Activated T-cell treated with anti-CD3 and anti-CD28 coated beads for 4 hours (primary cell): ENCODE results near the gene PRKG1.

Source experiments
- DNase-seq: peaks from one replicate; pipeline ENCODE4 v3.0.0-alpha.2; 2020

Gene PRKG1

GRCh38 chr10:52256832-52257691 lies 1182.8 kb downstream of the PRKG1 start:
- DNase-seq: no peak

GRCh38 chr10:52257692-52258075 lies 1183.4 kb downstream of the PRKG1 start:
- DNase-seq: no peak

- DNase-seq: no peak
Measured at GRCh38 chr10:52258799-52259425, 1184.6 kb downstream of the PRKG1 start.

GRCh38 chr10:52259426-52259812 lies 1185.1 kb downstream of the PRKG1 start:
- DNase-seq: no peak

GRCh38 chr10:52261362-52261761 lies 1187.1 kb downstream of the PRKG1 start:
- DNase-seq: no peak

- DNase-seq: no peak
Measured at GRCh38 chr10:52265131-52265926, 1191.0 kb downstream of the PRKG1 start.

- no peak for DNase-seq
Measured at GRCh38 chr10:52266858-52267257, 1192.6 kb downstream of the PRKG1 start.

- no peak for DNase-seq
Measured at GRCh38 chr10:52268790-52269189, 1194.5 kb downstream of the PRKG1 start.

- no peak for DNase-seq
Measured at GRCh38 chr10:52269233-52269632, 1194.9 kb downstream of the PRKG1 start.

GRCh38 chr10:52276163-52276562 lies 1201.9 kb downstream of the PRKG1 start:
- DNase-seq: no peak

GRCh38 chr10:52276986-52277385 lies 1202.7 kb downstream of the PRKG1 start:
- no peak for DNase-seq

GRCh38 chr10:52279546-52279945 lies 1205.3 kb downstream of the PRKG1 start:
- DNase-seq: no peak

- DNase-seq: no peak
Measured at GRCh38 chr10:52280051-52280450, 1205.8 kb downstream of the PRKG1 start.

GRCh38 chr10:52283174-52283573 lies 1208.9 kb downstream of the PRKG1 start:
- DNase-seq: no peak

- DNase-seq: no peak
Measured at GRCh38 chr10:52284416-52285013, 1210.2 kb downstream of the PRKG1 start.

GRCh38 chr10:52287866-52288265 lies 1213.6 kb downstream of the PRKG1 start:
- DNase-seq: no peak

GRCh38 chr10:52297747-52298146 lies 1223.5 kb downstream of the PRKG1 start:
- DNase-seq: no peak

- DNase-seq: no peak
Measured at GRCh38 chr10:52300599-52301277, 1226.5 kb downstream of the PRKG1 start.

- no peak for DNase-seq
Measured at GRCh38 chr10:52308251-52309031, 1234.2 kb downstream of the PRKG1 start.

- no peak for DNase-seq
Measured at GRCh38 chr10:52312942-52313255, 1238.6 kb downstream of the PRKG1 start.

- DNase-seq: no peak
Measured at GRCh38 chr10:52313256-52313932, 1239.1 kb downstream of the PRKG1 start.
